SK-N-MC (cell line): ENCODE results near the gene PHKA2.

Source experiments
- DNase-seq: peaks from one replicate; pipeline ENCODE4 v3.0.0-alpha.2; 2011; ENCODE audit warnings: low read depth, low spot score
- H3K27ac ChIP-seq: fragments of 200-600 bp; sonication (generic); 2 replicates; pipeline ENCODE4 v1.5.1; 2016; ENCODE audit warnings: mixed run types
- H3K36me3 ChIP-seq: fragments of 200-600 bp; sonication (generic); 2 replicates; pipeline ENCODE4 v1.6.1; 2017; ENCODE audit warnings: antibody characterized with exemption, low read length, mixed read lengths; ENCODE audit not compliant: insufficient read depth
- H3K4me3 ChIP-seq: fragments of 200-600 bp; sonication (generic); 2 replicates; pipeline ENCODE4 v1.5.1; 2016
- H3K9ac ChIP-seq: fragments of 200-600 bp; sonication (generic); 2 replicates; pipeline ENCODE4 v1.8.0; 2017; ENCODE audit warnings: mixed run types, mixed read lengths; ENCODE audit not compliant: insufficient read length
- H3K9me3 ChIP-seq: fragments of 200-600 bp; sonication (generic); 2 replicates; pipeline ENCODE4 v1.6.1; 2017; ENCODE audit warnings: low read depth, mild to moderate bottlenecking, antibody characterized with exemption, low read length, moderate library complexity, mixed read lengths
- EZH2 ChIP-seq: fragments of 200-600 bp; sonication (generic); IDR thresholded peaks from one replicate; pipeline ENCODE4 v1.6.1; 2017; ENCODE audit warnings: antibody characterized with exemption
- FOXP2 ChIP-seq: optimal IDR thresholded peaks from 2 replicates; pipeline ENCODE3; 2011; ENCODE audit warnings: mild to moderate bottlenecking, moderate library complexity; ENCODE audit not compliant: insufficient read depth; ENCODE audit errors: extremely low read length, control extremely low read depth
- POLR2AphosphoS5 ChIP-seq: IDR thresholded peaks from 2 replicates; pipeline ENCODE4 v1.6.1; 2012; ENCODE audit warnings: mild to moderate bottlenecking, low read depth, low read length, borderline replicate concordance

The PHKA2 gene

DNA sequence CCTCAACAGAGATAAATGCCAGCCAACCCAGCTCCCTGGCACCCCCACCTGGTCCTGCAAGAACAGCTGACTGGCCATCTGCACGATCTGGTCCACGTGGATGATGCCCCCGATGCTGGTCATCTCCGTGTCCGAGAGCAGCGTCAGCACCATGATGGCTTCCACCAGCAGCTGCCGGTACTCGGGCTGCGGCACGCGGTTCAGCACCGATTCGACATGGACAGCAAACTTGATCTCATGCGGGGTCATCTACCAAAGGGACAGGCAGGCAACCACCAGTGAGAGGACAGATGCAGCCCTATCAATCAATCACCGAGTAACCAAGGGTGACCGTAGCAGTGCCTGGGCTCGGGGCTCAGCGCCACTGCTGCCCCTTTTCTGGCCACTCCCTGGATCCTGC, 89.8 kb downstream of the PHKA2 start:
- Histone ChIP-seq H3K9me3 (no peaks in the 10 kb centered on the region), H3K27ac (no peak overlapping the region), H3K9ac (no peak overlapping the region), H3K36me3 (no peaks in the 10 kb centered on the region), H3K4me3 (no peak overlapping the region)
- TF ChIP-seq FOXP2, result no peak
- no peak for TF ChIP-seq EZH2
- no peak for TF ChIP-seq POLR2AphosphoS5
- DNase-seq, result no peak

- Histone ChIP-seq H3K9ac (no peak overlapping the region), H3K27ac (no peak overlapping the region), H3K4me3 (no peak overlapping the region), H3K9me3 (no peaks in the 10 kb centered on the region), H3K36me3 (no peaks in the 10 kb centered on the region)
- TF ChIP-seq EZH2 (no peak), FOXP2 (no peak), POLR2AphosphoS5 (no peak)
- no peak for DNase-seq
Observed at GRCh38 chrX:18893536-18893935, 90.4 kb downstream of the PHKA2 start.

GRCh38 chrX:18892899-18893298, 91.0 kb downstream of the PHKA2 start:
- TF ChIP-seq EZH2 (no peak), FOXP2 (no peak), POLR2AphosphoS5 (no peak)
- Histone ChIP-seq H3K36me3 (no peaks in the 10 kb centered on the region), H3K9ac (no peak overlapping the region), H3K4me3 (no peak overlapping the region), H3K27ac (no peak overlapping the region), H3K9me3 (no peaks in the 10 kb centered on the region)
- no peak for DNase-seq

DNA sequence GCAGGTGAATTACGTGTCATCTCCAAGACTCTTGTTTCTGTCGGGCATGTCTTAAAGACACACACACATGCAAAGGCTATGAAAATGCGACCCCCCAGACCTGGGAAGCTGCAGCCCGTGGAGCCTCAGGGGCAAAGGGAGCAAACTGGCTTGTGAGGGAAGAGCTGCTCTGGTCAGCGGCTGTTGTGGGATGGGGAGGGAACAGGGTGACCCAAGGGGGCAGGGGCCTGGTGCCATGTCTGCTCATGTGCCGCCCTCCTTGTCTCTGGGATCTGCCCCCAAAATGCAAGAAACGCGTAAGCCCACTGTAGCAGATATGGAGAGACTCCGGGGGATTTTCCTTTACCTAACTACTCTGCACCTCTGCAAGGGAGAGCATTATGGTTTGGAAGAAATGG, 92.4 kb downstream of the PHKA2 start:
- TF ChIP-seq EZH2 (no peak), FOXP2 (no peak), POLR2AphosphoS5 (no peak)
- no peak overlapping the region for H3K9ac ChIP-seq
- no peaks in the 10 kb centered on the region for H3K36me3 ChIP-seq
- no peak for DNase-seq
- no peak overlapping the region for H3K4me3 ChIP-seq
- H3K9me3 ChIP-seq, result no peaks in the 10 kb centered on the region
- H3K27ac ChIP-seq, result no peak overlapping the region

DNA sequence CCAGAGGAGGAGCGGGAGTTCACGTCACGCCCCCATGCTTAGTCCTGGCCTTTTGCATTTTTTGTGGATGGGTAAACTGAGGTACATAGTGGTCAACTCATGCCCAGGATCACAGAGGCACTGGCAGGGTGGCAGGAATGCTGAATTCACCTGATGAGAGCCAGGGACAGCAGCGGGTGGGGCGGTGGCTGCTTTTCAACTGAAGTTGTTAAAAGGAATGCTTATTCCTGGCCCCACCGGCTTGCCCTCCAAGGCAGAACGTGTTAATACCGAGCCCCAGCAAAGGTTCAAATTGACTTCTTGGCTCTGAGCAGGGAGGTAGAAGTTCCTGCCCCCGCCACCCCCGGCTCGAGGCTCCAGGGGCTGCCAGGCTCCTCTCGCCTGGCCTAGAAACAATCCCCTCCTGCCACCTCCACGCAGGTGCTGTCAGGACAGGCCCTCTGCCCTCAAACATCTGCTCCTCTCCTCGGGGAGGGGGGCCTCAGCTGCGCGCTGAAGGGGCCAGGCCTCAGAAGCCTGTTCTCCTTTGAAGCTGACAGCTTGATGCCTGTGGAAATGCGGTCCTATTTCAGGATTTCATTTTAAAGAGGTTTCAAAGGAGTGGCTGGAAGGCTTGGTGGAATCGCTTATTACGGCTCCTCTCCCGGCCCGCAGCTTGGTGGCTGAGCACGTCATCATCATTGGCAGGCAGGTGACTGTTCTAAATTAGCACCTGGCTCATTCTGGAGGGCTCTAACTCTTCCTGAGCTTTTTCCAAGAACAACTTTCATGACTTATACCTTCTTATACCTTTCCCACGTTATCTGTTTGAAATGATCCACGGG, 93.0 kb downstream of the PHKA2 start:
- Histone ChIP-seq H3K4me3 (no peak overlapping the region), H3K36me3 (no peaks in the 10 kb centered on the region), H3K27ac (no peak overlapping the region), H3K9me3 (no peaks in the 10 kb centered on the region), H3K9ac (no peak overlapping the region)
- TF ChIP-seq FOXP2 (no peak), POLR2AphosphoS5 (no peak), EZH2 (no peak)
- DNase-seq, result no peak

DNA sequence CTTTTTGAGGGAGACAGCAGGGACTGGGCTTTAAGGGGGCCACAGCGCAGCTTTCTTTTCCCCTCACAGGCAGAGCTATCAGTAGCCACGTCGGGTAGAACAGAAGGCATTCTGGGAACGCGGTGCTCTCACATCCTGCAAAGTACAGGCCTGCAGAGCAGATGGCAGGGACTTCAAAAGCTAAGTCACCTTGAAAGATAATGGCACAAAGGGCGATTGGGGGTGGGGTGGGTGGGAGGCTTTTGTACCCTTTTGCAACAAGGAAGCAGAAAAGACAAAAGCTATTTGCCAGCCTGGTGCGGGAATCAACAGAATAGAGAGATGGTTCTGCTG, 93.9 kb downstream of the PHKA2 start:
- TF ChIP-seq EZH2 (no peak), POLR2AphosphoS5 (no peak), FOXP2 (no peak)
- no peak overlapping the region for H3K9ac ChIP-seq
- no peaks in the 10 kb centered on the region for H3K36me3 ChIP-seq
- no peak for DNase-seq
- no peak overlapping the region for H3K27ac ChIP-seq
- H3K4me3 ChIP-seq, result no peak overlapping the region
- H3K9me3 ChIP-seq, result no peaks in the 10 kb centered on the region

DNA sequence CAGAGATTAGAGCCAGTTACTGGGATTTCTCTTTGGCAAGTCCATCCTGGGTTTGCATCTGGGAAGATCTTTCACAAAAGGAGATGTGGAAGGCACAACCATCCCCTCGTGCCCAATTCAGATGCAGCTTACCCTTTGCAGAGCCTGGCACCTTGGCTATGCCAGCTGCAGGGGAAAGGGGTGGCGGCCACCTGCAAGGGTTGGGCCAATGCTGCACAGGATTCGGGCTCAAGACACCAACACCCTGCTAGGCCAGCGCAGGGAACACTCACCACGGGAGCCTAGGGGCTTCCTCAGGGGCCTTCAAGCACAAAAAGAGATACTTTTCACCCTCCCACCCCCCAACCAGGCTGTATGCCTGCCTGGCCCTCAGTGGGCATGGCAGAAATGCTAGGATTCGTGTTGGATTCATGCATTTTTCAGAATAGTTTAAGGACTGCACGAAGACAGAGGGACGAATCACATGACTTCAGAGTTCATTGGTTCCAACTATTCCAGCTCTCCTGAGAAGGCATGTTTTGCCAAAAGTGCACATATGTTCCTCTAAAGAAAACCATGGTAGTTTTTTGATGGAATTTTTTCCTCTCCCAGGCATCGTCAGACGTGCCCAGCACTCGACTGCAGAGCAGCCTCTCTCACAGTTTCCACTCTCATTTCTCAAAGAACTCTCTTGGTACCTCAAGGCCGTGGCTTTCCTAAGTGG, 94.4 kb downstream of the PHKA2 start:
- no peaks in the 10 kb centered on the region for H3K9me3 ChIP-seq
- no peak overlapping the region for H3K27ac ChIP-seq
- H3K4me3 ChIP-seq, result no peak overlapping the region
- no peak overlapping the region for H3K9ac ChIP-seq
- no peak for DNase-seq
- TF ChIP-seq POLR2AphosphoS5 (no peak), EZH2 (no peak), FOXP2 (no peak)
- no peaks in the 10 kb centered on the region for H3K36me3 ChIP-seq

DNA sequence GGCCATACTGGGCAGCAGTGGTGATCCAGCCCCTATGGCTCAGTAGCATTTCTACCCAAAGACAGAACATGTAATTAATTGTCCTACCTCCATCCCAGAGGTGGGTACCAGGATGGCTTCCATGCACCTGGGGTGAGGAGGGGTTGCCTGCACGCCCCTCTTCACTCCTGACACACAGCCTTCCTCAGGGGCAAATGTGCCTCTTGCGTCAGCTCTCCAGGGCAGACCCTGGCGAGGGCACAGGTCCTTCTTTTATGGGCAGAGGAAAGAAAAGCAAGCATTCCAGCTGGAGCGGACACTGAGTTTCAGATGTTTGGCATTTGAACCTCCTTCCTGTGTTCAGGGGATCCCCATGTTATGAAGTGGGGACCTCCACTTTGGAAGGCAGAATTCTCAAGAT, 95.6 kb downstream of the PHKA2 start:
- DNase-seq, result no peak
- no peaks in the 10 kb centered on the region for H3K36me3 ChIP-seq
- TF ChIP-seq EZH2 (no peak), POLR2AphosphoS5 (no peak), FOXP2 (no peak)
- H3K27ac ChIP-seq, result no peak overlapping the region
- H3K4me3 ChIP-seq, result no peak overlapping the region
- no peak overlapping the region for H3K9ac ChIP-seq
- H3K9me3 ChIP-seq, result no peaks in the 10 kb centered on the region

- DNase-seq, result no peak
- Histone ChIP-seq H3K4me3 (no peak overlapping the region), H3K9me3 (no peaks in the 10 kb centered on the region), H3K9ac (no peak overlapping the region), H3K36me3 (no peaks in the 10 kb centered on the region), H3K27ac (no peak overlapping the region)
- TF ChIP-seq EZH2, result no peak
- TF ChIP-seq POLR2AphosphoS5, result no peak
- no peak for TF ChIP-seq FOXP2
Observed at GRCh38 chrX:18887825-18888212, 96.1 kb downstream of the PHKA2 start.
